Measurements from ENCODE around the gene CENPT.

- TF ChIP-seq POLR2A (IDR thresholded peaks at IDR 0.05; ENCODE audit: control extremely low read depth in 1 of 2, low read depth in 2 of 2, low read length in 2 of 2): no peak
- TF ChIP-seq EZH2 (IDR thresholded peaks at IDR 0.05; ENCODE audit: low read depth, low read length, severe bottlenecking): no peak
- TF ChIP-seq CREB1 (IDR thresholded peaks at IDR 0.05): no peak
- TF ChIP-seq ATF2 (IDR thresholded peaks at IDR 0.05; ENCODE audit: low read length): no peak
- TF ChIP-seq CTCF (IDR thresholded peaks at IDR 0.05; ENCODE audit: control extremely low read depth in 1 of 3, insufficient read depth in 1 of 3, low read depth in 1 of 3, low read length in 3 of 3): no peak
Measured at GRCh38 chr16:67811899-67812298, 35.6 kb downstream of the CENPT start.
